Uterus (tissue), 4 donors: ENCODE data around the gene PPY. TPM values are rescaled to one million over a fixed set of nuclear protein-coding genes. Genes with fewer than 3 reads are reported as not detected.

Experiments used
- DNase-seq, 2 donors: peaks; one replicate each; pipeline ENCODE4 v3.0.0-alpha.2; 2019 to 2020
- H3K27ac ChIP-seq, 2 donors: fragments of 200-600 bp; sonication (generic); 1 replicate in 1 of 2; 2 replicates in 1 of 2; pipeline ENCODE4 v1.5.1; 2016 to 2018
- H3K27me3 ChIP-seq, 2 donors: fragments of 200-600 bp; sonication (generic); one replicate each; pipeline ENCODE4 v1.5.1; 2018 to 2019; ENCODE audit warnings: control low read depth in 1 of 2
- H3K36me3 ChIP-seq, 2 donors: fragments of 200-600 bp; sonication (generic); one replicate each; pipeline ENCODE4 v1.5.1; 2019; ENCODE audit warnings: control low read depth in 1 of 2
- H3K4me1 ChIP-seq, 2 donors: fragments of 200-600 bp; sonication (generic); one replicate each; pipeline ENCODE4 v1.5.1; 2018 to 2019; ENCODE audit warnings: control low read depth in 1 of 2
- H3K4me3 ChIP-seq, 2 donors: fragments of 200-600 bp; sonication (generic); 1 replicate in 1 of 2; 2 replicates in 1 of 2; pipeline ENCODE4 v1.5.1; 2018 to 2019; ENCODE audit warnings: mild to moderate bottlenecking in 1 of 2
- H3K9me3 ChIP-seq, 2 donors: fragments of 200-600 bp; sonication (generic); one replicate each; pipeline ENCODE4 v1.5.1; 2019; ENCODE audit warnings: control low read depth in 1 of 2
- CTCF ChIP-seq, 4 experiments: fragments of 200-600 bp in 2 of 4; fragments of 450-650 bp in 2 of 4; sonication (generic) in 2 of 4; IDR thresholded peaks; one replicate each; pipeline ENCODE4 v1.5.1; 2016 to 2019; ENCODE audit warnings: antibody characterized with exemption in 4 of 4, mild to moderate bottlenecking in 2 of 4, moderate library complexity in 1 of 4
- POLR2A ChIP-seq, 2 donors: fragments of 450-650 bp; IDR thresholded peaks; one replicate each; pipeline ENCODE4 v1.6.1; 2016; ENCODE audit warnings: antibody characterized with exemption in 2 of 2, mild to moderate bottlenecking in 1 of 2, moderate library complexity in 1 of 2
- intact Hi-C: fragments of 100-400 bp; cut with DNase I; formaldehyde crosslinking; loops from one replicate; pipeline ENCODE4 v1.15.1; 2023; ENCODE audit warnings: low total_unique reads
- total RNA-seq, 4 donors: library from RNA; depleted of rRNA in 3 of 4; stranded (reverse); fragments of >200 nt in 3 of 4; gene quantifications; one replicate each; pipeline versions ENCODE4 v1.1.0 to v1.2.4, GENCODE V29; 2014 to 2023
- donor health status: DM: yes; HTN: yes; CAD: no.

Gene PPY
- total RNA-seq, 4 donors from 2014 or later: not detected

- no peaks in the 10 kb centered on the region for H3K9me3 ChIP-seq
- intact Hi-C loops: no loop called here
- H3K27me3 ChIP-seq: peaks cover 5% of the 10 kb centered on the region in 2 donors
- no peak for DNase-seq
- H3K4me1 ChIP-seq: peaks cover 0 to 6% of the 10 kb centered on the region in 2 donors
- no peak overlapping the region for H3K27ac ChIP-seq
- TF ChIP-seq POLR2A (IDR thresholded peaks at IDR 0.05) (no peak), CTCF (IDR thresholded peaks at IDR 0.05) (no peak)
- H3K4me3 ChIP-seq: peak overlapping the region in 1 of 2 donors; percentile 6
- H3K36me3 ChIP-seq: no peaks in the 10 kb centered on the region
Measured at GRCh38 chr17:43927060-43927864, 15.0 kb downstream of the PPY start.

- no peak for TF ChIP-seq POLR2A (IDR thresholded peaks at IDR 0.05)
- TF ChIP-seq CTCF (IDR thresholded peaks at IDR 0.05): no peak
- H3K9me3 ChIP-seq: no peaks in the 10 kb centered on the region
- H3K36me3 ChIP-seq: no peaks in the 10 kb centered on the region
- intact Hi-C loops: no loop called here
- H3K4me1 ChIP-seq: peaks cover 0 to 6% of the 10 kb centered on the region in 2 donors
- H3K27me3 ChIP-seq: peaks cover 5% of the 10 kb centered on the region in 2 donors
- H3K27ac ChIP-seq: no peak overlapping the region
- H3K4me3 ChIP-seq: no peak overlapping the region
- DNase-seq: no peak
Measured at GRCh38 chr17:43924558-43924957, 17.7 kb downstream of the PPY start.

GRCh38 chr17:43920500-43921095 is 21.7 kb downstream of the PPY start:
- no peaks in the 10 kb centered on the region for H3K27me3 ChIP-seq
- H3K27ac ChIP-seq: no peak overlapping the region
- no peak for DNase-seq
- no peaks in the 10 kb centered on the region for H3K36me3 ChIP-seq
- intact Hi-C loops: no loop called here
- H3K4me1 ChIP-seq: no peaks in the 10 kb centered on the region
- TF ChIP-seq POLR2A (IDR thresholded peaks at IDR 0.05) (no peak), CTCF (IDR thresholded peaks at IDR 0.05) (no peak)
- no peaks in the 10 kb centered on the region for H3K9me3 ChIP-seq
- no peak overlapping the region for H3K4me3 ChIP-seq

- intact Hi-C loops: no loop called here
Measured at GRCh38 chr17:43918026-43918389, 24.3 kb downstream of the PPY start.

More at GRCh38 chr17:43918026-43918389, 24.3 kb downstream of the PPY start:
- Histone ChIP-seq H3K27ac (no peak overlapping the region), H3K27me3 (no peaks in the 10 kb centered on the region), H3K36me3 (no peaks in the 10 kb centered on the region), H3K4me1 (no peaks in the 10 kb centered on the region), H3K4me3 (no peak overlapping the region), H3K9me3 (no peaks in the 10 kb centered on the region)
- TF ChIP-seq CTCF (IDR thresholded peaks at IDR 0.05) (no peak), POLR2A (IDR thresholded peaks at IDR 0.05) (no peak)
- DNase-seq: no peak
